HG03196 (cell line): ENCODE data around the gene SETBP1.
"Not testable (repeated sequence)": the region's sequence is repeated elsewhere in the genome, so short reads cannot be mapped to it uniquely, and the experiment has no call there.

Source experiments
- ATAC-seq: cut with Tn5 transposase; IDR thresholded peaks from one replicate; pipeline ENCODE4 v1.9.1; 2021; ENCODE audit not compliant: unreplicated experiment

Gene SETBP1

DNA sequence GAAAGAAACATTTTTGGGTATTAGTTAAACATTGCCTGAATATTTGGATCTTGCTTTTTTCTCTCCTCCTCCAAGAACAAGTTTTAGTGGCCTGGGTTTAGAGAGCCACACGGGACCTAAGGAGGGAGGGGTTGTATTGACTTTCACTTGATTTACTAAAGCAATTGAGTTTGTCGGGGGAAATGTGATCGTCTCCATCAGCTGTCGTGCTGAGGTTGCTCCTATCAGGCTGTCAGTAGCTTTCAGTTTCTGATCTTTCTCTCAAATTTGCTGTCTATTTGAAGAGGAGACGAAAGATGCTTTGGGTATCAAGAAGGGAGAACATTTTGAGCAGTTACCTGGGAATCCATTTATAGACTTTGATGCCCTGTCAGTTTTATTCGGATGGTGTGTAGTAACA lies 106.0 kb downstream of the SETBP1 start:
- ATAC-seq = no peak

- no peak for ATAC-seq
Observed at GRCh38 chr18:44788334-44788733, 107.6 kb downstream of the SETBP1 start.

GRCh38 chr18:44789710-44790109 lies 109.0 kb downstream of the SETBP1 start:
- no peak for ATAC-seq

DNA sequence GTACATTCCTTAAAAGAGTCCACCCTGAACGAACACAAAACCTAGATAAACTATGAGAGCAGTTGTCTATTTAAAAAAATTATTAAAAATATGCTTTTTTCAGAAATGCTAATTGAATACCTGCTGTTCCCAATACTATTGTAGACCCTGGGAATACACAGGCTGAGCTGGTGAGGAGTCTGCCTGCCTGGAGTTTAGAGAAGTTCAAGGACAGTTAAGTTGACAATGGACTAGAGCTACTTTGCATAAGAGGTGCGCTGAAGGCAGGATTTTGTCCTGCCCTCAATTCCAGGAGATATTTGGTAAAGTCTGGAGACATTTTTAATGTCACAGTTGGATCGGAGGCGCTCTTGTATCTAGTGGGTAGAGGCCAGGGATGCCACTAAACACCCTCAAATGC lies 110.2 kb downstream of the SETBP1 start:
- no peak for ATAC-seq

GRCh38 chr18:44791520-44791919 lies 110.8 kb downstream of the SETBP1 start:
- no peak for ATAC-seq

DNA sequence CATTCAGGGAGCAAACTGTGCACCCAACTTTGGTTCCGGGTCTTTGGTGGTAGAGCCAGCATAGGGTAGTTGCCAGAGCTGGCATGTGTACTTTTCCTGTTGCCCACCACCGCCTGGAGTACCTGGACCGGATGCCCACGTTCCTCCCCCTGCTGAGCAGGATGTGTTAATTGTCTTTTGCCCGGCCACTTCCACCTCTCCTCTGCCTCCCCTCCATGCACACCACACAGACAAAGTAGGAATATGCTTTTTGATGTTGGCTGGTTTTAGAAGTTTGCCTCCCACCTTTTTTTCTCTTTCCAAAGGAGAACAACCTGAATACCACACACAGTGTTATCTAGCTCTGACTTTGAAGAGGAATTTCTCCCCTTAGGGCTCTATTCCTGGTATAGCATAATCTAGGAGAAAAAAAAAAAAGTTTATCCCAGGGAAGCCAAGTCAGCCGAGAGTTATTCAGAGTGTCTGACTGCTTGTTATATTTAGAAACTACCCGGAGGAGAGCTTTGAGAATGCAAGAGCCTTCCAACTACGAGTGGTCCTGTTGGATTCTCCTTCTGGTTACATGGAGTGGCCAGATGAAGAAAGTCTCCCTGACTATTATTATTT lies 111.9 kb downstream of the SETBP1 start:
- ATAC-seq = no peak

GRCh38 chr18:44793194-44793593 lies 112.5 kb downstream of the SETBP1 start:
- no peak for ATAC-seq

GRCh38 chr18:44793685-44794084 lies 113.0 kb downstream of the SETBP1 start:
- no peak for ATAC-seq

GRCh38 chr18:44795241-44795640 lies 114.6 kb downstream of the SETBP1 start:
- ATAC-seq = no peak

- ATAC-seq = peak; percentile 32
Observed at GRCh38 chr18:44796429-44797428, 116.0 kb downstream of the SETBP1 start.

GRCh38 chr18:44798433-44799048 lies 117.9 kb downstream of the SETBP1 start:
- no peak for ATAC-seq

- ATAC-seq = peak; percentile 25
Observed at GRCh38 chr18:44799382-44799906, 118.8 kb downstream of the SETBP1 start.

DNA sequence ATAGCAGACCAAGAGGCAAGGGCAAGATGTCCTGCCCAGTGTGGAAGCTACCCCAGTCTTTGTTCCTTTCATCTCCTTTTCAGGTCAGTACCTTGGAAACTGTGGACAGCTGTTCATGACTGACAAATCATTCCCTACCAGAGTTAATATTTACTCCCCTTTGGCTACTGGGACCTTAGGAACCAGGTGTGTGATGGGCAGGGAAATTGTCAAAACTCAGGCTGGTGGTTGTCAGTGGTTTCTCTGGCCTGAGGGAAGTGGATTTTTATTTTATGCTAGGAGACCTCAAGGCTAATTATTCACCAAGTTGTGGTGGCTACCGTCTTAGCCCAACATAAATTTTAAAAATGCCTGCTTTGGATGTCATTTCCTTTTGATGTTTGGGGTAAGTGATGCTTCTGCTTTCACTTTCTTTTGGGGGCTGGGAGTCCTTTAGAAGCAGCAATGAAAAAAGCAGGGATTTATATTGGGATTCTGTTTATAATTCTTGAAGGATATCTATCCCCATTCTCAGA lies 119.3 kb downstream of the SETBP1 start:
- peak; percentile 83 for ATAC-seq

DNA sequence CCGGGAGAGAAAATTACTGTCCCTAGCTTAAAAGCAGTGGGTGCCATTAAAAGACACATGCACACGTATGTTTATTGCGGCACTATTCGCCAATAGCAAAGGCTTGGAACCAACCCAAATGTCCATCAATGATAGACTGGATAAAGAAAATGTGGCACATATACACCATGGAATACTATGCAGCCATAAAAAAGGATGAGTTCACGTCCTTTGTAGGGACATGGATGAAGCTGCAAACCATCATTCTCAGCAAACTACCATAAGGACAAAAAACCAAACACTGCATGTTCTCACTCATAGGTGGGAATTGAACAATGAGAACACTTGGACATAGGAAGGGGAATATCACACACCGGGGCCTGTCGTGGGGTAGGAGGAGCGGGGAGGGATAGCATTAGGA lies 120.1 kb downstream of the SETBP1 start:
- ATAC-seq = not testable (repeated sequence)

DNA sequence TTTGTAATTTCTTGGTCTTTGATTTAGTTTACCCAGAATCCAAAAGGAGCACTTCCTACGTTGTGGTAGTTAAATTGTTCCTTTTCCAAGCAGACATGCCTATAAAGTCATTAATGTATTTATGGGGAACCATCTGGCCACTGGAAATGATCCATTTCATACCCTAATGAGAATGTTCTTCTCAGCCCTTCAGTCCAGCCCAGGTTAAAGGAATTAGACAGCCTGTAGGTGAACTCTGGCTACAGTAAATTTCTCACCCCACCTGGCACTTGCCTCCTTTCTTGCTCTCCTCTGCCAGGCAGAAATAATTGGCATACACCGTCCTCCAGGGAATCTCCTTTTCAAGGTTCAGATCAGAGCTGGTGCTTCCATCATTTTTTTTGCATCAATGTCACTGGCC lies 121.1 kb downstream of the SETBP1 start:
- no peak for ATAC-seq

- no peak for ATAC-seq
Observed at GRCh38 chr18:44802508-44802907, 121.8 kb downstream of the SETBP1 start.

DNA sequence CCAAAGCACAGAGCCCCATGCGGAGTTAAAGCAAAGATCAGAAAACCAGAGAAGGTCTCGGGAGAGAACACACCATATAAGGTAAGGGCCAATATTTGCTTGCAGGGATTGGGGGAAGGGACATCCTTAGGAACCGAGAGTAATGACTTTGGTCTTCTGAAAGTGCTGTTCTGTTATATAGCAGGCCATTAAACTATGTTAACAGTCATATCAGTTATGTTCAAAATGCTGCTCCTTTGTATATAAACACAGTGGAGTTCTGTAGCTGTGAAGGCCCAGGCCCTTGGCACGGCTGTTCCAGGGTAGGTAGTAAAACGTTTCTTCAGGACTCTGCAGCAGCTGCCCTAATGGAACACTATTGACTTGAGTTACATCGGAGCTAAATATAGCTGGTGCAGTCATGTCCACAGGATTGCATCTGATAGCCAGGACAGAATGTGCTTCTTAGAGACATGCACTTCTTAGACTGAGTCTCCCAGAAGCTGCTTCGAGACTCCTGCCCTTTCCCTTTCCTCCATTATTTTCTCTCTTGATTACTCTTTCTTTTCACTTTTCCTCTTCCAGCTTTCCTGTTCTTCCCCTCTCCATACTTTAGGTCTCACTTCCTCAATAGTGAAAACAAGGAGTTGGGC lies 122.4 kb downstream of the SETBP1 start:
- ATAC-seq = no peak

DNA sequence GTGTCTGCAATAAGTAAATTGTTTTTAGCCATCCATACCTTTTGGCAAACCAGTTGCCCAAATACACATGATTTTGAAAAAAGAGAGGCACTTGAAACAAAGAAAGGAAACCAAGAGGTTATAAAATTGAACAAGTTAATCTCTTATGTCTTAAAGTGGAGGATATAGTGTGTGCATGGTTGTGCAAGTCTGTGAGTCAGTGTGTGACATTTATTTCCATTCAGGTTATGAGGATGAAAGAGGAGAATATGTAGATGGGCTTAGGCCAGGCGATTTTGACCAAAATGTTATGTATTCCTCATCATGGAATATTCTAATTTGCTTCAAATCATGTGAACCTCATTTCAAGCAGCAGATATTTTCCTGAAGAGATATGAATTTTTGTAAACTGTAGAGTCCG lies 123.3 kb downstream of the SETBP1 start:
- ATAC-seq = no peak

DNA sequence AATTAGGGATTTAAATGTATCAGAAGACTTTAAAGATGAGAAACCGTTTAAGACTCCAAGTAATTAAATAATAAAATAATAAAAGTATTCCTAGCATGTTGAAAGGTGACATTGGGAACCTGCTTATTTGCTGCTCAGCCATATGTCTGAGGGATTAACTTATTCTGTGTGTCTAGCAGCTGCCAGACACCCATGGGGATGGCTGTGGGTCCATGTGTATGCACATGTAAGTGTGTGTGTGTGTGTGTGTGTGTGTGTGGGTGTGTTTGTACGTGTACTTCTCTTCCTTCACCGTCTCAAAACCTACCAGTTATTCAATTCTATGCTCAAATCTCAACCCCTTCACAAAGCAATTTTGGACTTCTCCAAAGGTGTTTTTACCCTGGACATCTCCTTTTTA lies 124.5 kb downstream of the SETBP1 start:
- ATAC-seq = no peak

GRCh38 chr18:44805643-44806042 lies 125.0 kb downstream of the SETBP1 start:
- no peak for ATAC-seq

- no peak for ATAC-seq
Observed at GRCh38 chr18:44807766-44808165, 127.1 kb downstream of the SETBP1 start.
